Esophagus (tissue), 2 donors: ENCODE measurements around the gene RUNX2. TPM values are rescaled to one million over a fixed set of nuclear protein-coding genes. Genes with fewer than 3 reads are reported as not detected.

Source experiments
- H3K27ac ChIP-seq, 2 donors: one replicate each; pipeline ENCODE4 v1.5.1; 2013; ENCODE audit warnings: low read depth in 2 of 2, mild to moderate bottlenecking in 2 of 2, inconsistent platforms in 1 of 2, low read length in 1 of 2, moderate library complexity in 1 of 2
- H3K27me3 ChIP-seq, 2 donors: one replicate each; pipeline ENCODE4 v1.6.1; 2013; ENCODE audit warnings: low read length in 2 of 2, control low read depth in 1 of 2, mild to moderate bottlenecking in 1 of 2; ENCODE audit not compliant: insufficient read depth in 2 of 2, control insufficient read depth in 1 of 2
- H3K36me3 ChIP-seq, 2 donors: one replicate each; pipeline ENCODE4 v1.6.1; 2013; ENCODE audit warnings: low read length in 1 of 2; ENCODE audit not compliant: control insufficient read depth in 2 of 2, insufficient read depth in 2 of 2
- H3K4me1 ChIP-seq, 2 donors: one replicate each; pipeline ENCODE4 v1.6.1; 2013; ENCODE audit warnings: low read length in 1 of 2; ENCODE audit not compliant: control insufficient read depth in 2 of 2, insufficient read depth in 2 of 2
- H3K4me3 ChIP-seq, 2 donors: one replicate each; pipeline ENCODE4 v1.5.1; 2013; ENCODE audit warnings: low read length in 2 of 2, mild to moderate bottlenecking in 2 of 2, low read depth in 1 of 2, moderate library complexity in 1 of 2
- H3K9me3 ChIP-seq, 2 donors: one replicate each; pipeline ENCODE4 v1.6.1; 2013; ENCODE audit warnings: mild to moderate bottlenecking in 2 of 2, low read depth in 1 of 2, low read length in 1 of 2, moderate library complexity in 1 of 2; ENCODE audit not compliant: control insufficient read depth in 2 of 2, insufficient read depth in 1 of 2
- WGBS, 2 donors: extraction: QIAGEN DNeasy Blood & Tissue Kit; methylation state at CpG; one replicate each; pipeline ENCODE4 v1.1.7; 2013; 5-methylcytosine and 5-hydroxymethylcytosine counted together
- polyA plus RNA-seq, 2 donors: library from polyadenylated mRNA; stranded (reverse); fragments of 200-250 nt; gene quantifications; one replicate each; pipeline ENCODE4 v1.2.3, GENCODE V29; 2013
- donor health status: healthy with polysubstance abuse.
- donor health status: Bipolar disorder and iron deficiency.

Gene RUNX2
- polyA plus RNA-seq, 2 donors = 0.31 to 0.75 TPM

DNA sequence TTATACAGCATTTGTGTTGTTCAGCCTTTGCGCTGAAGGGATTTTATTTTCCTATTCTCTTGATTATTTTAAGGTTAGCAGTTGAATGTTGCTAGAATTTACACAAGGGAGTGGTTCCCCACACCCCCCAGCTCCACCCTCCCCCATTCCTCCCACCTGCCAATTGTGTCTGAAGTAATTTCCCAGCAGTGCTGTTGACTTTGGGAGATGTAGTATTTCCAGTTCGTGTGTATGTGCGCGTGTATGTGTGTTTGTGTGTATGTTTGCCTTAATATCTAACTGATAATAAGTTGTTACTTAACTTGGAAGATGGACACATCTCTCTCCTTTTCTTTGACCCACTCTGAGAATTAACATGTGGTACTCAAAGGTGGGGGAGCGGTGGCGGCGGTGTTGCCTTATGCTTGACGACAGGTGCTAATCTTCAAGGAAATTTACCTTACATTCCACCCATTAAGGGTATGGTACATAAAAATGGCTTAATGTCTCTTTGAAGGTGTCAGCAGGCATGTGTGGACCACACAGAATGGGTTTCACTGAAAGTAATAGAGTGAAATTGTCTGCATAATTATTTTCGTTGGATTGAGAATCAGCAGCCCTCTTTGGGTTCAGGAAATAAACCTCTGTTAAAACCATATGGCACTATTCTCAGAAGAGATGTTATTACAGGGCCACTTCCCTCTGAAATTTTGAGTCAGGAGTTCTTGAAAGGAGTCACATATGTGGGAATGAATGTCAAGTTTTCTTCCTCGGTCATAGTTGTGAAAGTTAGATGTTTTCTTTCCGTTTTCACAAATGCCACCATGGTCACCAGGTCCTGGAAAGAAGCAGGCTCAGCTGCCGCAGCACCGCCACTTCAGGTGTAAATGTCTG is 145.2 kb downstream of the RUNX2 start:
- no peaks in the 10 kb centered on the region for H3K36me3 ChIP-seq
- H3K27me3 ChIP-seq = no peaks in the 10 kb centered on the region
- H3K27ac ChIP-seq = no peak overlapping the region
- no peaks in the 10 kb centered on the region for H3K9me3 ChIP-seq
- H3K4me3 ChIP-seq = no peak overlapping the region
- peaks cover 0 to 5% of the 10 kb centered on the region in 2 donors for H3K4me1 ChIP-seq
- 76 to 83% methylated on average over 13 of the region's 13 CpGs for WGBS, 2 donors

DNA sequence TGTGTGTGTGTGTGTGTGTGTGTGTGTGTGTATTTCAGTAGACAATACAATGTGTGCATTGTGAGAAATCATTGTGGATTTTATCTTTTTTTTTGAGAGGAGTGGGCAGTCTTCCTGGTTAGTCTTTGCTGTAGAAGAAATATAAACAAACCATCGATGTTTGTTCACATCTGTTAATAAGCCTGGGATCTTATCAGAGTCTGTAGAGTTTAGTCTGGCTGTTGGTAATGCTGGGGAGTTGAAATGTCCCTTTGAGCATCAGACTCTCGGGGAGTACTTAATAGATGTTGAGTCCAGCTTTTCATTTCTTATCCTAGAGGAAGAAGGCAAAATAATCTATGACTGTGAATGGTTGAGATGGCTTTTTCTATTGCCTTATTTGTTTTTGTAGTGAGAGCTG is 146.2 kb downstream of the RUNX2 start:
- Histone ChIP-seq H3K4me1 (peaks cover 0 to 5% of the 10 kb centered on the region in 2 donors), H3K9me3 (no peaks in the 10 kb centered on the region), H3K36me3 (no peaks in the 10 kb centered on the region), H3K4me3 (no peak overlapping the region), H3K27ac (no peak overlapping the region), H3K27me3 (no peaks in the 10 kb centered on the region)
- WGBS, 2 donors = 65 to 77% methylated on average over 2 of the region's 2 CpGs

DNA sequence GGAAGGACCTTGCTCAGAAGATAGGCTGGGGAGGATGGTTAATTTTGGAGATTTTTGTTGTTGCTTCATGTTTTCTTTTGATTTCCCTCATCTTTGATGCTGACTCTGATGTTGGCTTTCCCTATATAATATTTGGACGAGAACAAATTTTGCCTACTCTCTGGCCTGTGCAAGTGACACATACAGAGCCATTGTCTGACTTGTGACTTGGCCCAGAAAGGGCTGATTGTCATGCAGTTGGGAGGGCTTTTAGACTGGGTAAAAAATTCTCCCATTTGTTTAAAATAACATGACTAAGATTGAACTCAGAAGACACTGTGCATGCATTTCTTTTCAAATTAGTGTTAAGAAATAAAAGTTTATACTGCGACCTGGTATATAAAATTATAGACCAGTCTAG is 148.2 kb downstream of the RUNX2 start:
- 94% methylated on average over 2 of the region's 2 CpGs for WGBS, 2 donors
- H3K36me3 ChIP-seq = no peaks in the 10 kb centered on the region
- no peaks in the 10 kb centered on the region for H3K27me3 ChIP-seq
- no peak overlapping the region for H3K4me3 ChIP-seq
- no peak overlapping the region for H3K27ac ChIP-seq
- H3K9me3 ChIP-seq = no peaks in the 10 kb centered on the region
- peaks cover 0 to 5% of the 10 kb centered on the region in 2 donors for H3K4me1 ChIP-seq

DNA sequence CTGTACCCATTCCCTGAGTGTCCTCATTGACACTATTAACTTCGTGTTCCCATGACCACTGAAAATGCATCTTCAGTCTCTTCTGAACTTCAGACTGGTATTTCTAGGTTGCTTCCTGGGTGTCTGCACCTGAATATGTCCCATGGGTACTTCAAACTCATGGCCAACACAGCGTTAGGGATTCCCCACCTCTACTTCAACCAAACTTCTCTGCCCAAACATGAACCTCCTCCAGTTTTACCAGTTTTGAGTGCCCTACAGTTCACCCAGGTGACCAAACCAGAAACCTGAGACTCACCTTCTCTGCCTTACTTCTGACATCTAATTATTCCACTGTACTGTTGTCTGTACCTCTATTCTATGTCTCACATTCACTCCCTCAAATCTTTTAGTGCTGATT is 149.1 kb downstream of the RUNX2 start:
- 62% methylated on average over 2 of the region's 2 CpGs for WGBS, 2 donors
- no peak overlapping the region for H3K4me3 ChIP-seq
- H3K36me3 ChIP-seq = no peaks in the 10 kb centered on the region
- no peaks in the 10 kb centered on the region for H3K27me3 ChIP-seq
- peaks cover 0 to 5% of the 10 kb centered on the region in 2 donors for H3K4me1 ChIP-seq
- no peaks in the 10 kb centered on the region for H3K9me3 ChIP-seq
- H3K27ac ChIP-seq = peak overlapping the region; percentile 49 to 64

DNA sequence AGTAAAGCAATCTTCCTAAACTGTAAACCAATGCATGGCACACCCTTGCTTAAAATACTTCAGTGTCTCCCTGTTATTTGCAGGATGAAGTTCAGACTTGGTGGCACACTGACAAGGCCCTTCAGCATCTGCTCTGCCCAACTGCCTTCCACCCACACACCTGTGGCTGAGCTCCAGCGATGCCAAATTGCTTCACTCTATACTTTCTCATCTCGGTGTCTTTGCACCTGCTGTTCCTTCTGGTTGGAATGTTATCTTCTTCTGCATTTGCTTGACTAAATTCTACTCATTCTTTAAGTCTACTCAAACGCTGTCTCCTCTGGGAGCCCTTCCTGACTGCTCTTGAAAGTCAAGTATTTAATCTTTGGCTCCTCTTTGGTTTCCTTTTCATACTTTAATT is 149.7 kb downstream of the RUNX2 start:
- WGBS, 2 donors = 39 to 45% methylated on average over 3 of the region's 3 CpGs
- H3K27ac ChIP-seq = peak overlapping the region; percentile 49 to 73
- no peaks in the 10 kb centered on the region for H3K9me3 ChIP-seq
- H3K27me3 ChIP-seq = no peaks in the 10 kb centered on the region
- peaks cover 0 to 5% of the 10 kb centered on the region in 2 donors for H3K4me1 ChIP-seq
- H3K4me3 ChIP-seq = no peak overlapping the region
- no peaks in the 10 kb centered on the region for H3K36me3 ChIP-seq

DNA sequence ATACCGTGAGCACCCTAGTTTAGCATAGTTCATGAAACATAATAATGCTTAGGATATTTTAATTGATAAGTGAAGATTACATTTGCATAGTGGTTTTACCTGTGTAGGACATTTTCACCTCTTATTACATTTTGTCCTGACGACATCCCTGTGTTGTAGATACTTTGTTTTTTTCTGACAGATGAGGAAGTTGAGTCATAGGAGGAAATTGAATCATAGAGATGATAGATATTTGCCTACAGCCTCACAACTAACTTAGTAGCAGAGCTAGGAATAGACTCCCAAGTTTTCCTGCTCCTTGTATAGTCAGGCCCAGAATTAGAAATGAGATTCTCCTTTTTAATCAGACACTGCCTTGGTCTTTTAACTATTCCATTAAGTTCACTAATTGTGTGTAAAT is 150.1 kb downstream of the RUNX2 start:
- no peaks in the 10 kb centered on the region for H3K9me3 ChIP-seq
- no peaks in the 10 kb centered on the region for H3K36me3 ChIP-seq
- no peaks in the 10 kb centered on the region for H3K27me3 ChIP-seq
- H3K27ac ChIP-seq = no peak overlapping the region
- H3K4me1 ChIP-seq = peaks cover 0 to 5% of the 10 kb centered on the region in 2 donors
- 54 to 66% methylated on average over 2 of the region's 2 CpGs for WGBS, 2 donors
- H3K4me3 ChIP-seq = no peak overlapping the region

DNA sequence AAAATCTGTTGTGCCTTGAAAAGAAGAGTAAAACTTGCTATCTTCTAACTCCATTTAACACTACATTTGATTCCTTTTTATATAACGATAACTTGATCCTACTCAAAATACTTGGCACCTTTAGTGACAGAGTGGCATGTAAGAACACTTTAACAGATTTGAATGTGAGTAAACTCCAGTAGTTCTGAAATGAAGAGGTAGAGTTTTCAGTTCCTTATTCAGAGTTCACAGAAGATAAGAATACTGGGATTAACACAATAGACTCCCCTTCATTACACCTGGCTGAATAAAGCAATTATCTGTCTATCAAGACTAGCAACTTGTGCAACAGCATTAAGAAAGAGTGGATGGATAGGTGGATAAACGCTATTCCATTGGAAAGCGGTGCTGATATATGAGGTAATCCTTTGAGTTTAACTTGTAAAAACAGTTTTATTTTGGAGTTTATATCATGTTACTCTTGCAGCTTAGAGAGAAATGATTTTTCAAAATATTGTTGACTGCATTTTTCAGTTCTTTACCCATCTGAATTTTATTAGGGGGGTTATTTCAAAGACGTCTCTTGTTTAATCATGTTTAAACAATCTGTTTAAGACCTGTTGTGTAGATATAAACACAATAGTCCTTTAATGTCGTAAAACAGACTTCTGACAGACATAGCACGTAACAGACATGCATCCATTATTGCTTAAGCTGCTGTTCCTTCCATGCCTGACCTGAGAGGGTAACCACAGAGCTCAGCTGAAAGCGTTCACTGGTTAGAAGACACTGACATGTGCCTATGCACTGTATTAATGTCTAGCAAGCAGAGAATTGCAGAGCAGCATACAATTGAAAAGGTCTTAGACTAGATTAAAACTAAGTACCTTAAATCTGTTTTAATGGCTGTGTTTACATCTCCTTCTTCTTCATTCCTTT is 152.0 kb downstream of the RUNX2 start:
- peaks cover 0 to 4% of the 10 kb centered on the region in 2 donors for H3K27me3 ChIP-seq
- peak overlapping the region in 1 of 2 donors; percentile 29 for H3K27ac ChIP-seq
- H3K9me3 ChIP-seq = no peaks in the 10 kb centered on the region
- H3K4me3 ChIP-seq = no peak overlapping the region
- no peaks in the 10 kb centered on the region for H3K36me3 ChIP-seq
- H3K4me1 ChIP-seq = peaks cover 0 to 5% of the 10 kb centered on the region in 2 donors
- WGBS, 2 donors = 37 to 39% methylated on average over 7 of the region's 7 CpGs

DNA sequence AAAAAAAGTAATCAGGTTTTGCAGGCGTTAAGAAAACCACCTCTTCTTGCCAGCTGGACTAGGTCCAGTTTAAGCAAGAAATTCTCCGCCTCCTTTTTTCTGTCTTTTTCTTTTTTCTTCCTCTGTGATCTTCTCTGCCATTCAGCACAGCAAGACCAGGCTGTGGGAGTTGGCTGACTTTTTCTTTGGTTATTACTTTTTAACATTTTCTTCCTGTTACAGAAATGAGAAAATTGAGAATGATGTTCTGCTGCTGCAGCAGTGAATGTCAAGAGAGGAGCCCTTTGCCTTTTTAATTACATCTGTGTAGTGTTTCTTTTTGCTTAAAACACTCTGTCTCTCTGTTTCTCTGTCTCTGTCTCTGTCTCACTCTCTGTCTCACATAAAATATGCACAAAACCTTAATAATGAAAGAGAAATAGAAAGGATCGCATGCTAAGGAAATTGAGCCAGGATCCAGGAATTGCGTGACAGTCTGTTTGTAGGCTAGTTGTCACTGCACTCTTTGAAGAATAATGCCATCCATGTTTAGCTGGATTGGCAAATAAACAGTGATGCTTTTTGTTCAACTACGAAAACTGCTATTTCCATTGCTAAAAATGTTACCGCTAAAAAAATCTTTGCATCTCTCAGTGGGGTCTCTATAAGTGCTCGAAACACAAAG is 152.8 kb downstream of the RUNX2 start:
- Histone ChIP-seq H3K4me3 (no peak overlapping the region), H3K27ac (no peak overlapping the region), H3K27me3 (peaks cover 0 to 4% of the 10 kb centered on the region in 2 donors), H3K4me1 (peaks cover 0 to 5% of the 10 kb centered on the region in 2 donors), H3K9me3 (no peaks in the 10 kb centered on the region), H3K36me3 (no peaks in the 10 kb centered on the region)
- WGBS, 2 donors = 47 to 51% methylated on average over 7 of the region's 7 CpGs

DNA sequence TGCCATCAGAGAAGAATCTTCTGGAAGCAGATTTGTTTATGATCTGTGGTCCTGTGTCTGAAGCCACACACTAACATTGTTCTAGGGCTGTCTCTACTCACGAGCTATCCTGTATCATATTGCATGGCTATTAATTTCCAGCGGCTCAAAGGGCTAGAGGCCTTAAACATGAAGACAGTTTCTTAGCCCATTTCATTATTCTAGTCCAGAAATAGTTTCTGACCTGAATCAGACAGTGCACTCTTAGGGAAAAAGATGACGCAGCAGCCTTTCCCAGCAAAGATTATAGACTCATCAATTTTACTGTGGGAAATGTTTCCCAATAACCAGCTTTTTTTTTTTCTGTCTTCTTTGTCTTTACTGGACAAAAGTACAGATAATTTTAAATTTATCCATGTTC is 154.9 kb downstream of the RUNX2 start:
- WGBS, 2 donors = 77 to 81% methylated on average over 3 of the region's 3 CpGs
- Histone ChIP-seq H3K27ac (no peak overlapping the region), H3K36me3 (no peaks in the 10 kb centered on the region), H3K4me3 (no peak overlapping the region), H3K9me3 (no peaks in the 10 kb centered on the region), H3K4me1 (no peaks in the 10 kb centered on the region), H3K27me3 (peaks cover 0 to 4% of the 10 kb centered on the region in 2 donors)
